HG03432 (cell line): Measurements from ENCODE around the gene NFE2L2.
"Not testable (repeated sequence)": the region's sequence is repeated elsewhere in the genome, so short reads cannot be mapped to it uniquely, and the experiment has no call there.

Source experiments
- ATAC-seq: cut with Tn5 transposase; IDR thresholded peaks from one replicate; pipeline ENCODE4 v1.9.1; 2021; ENCODE audit warnings: mild to moderate bottlenecking, moderate library complexity; ENCODE audit not compliant: unreplicated experiment

Gene NFE2L2

GRCh38 chr2:177264693-177265587 is at the start of gene NFE2L2:
Gene NFE2L2 (minus strand): TSS chr2:177264727. CDS start chr2:177264576, 151 bp downstream.
- peak; percentile 73 for ATAC-seq

GRCh38 chr2:177314194-177314593 is 49.7 kb upstream of the NFE2L2 start:
- ATAC-seq, result no peak

- ATAC-seq, result no peak
Measured at GRCh38 chr2:177313162-177313781, 48.7 kb upstream of the NFE2L2 start.

GRCh38 chr2:177312562-177312961 is 48.0 kb upstream of the NFE2L2 start:
- no peak for ATAC-seq

GRCh38 chr2:177309672-177310309 is 45.3 kb upstream of the NFE2L2 start:
- ATAC-seq, result not testable (repeated sequence)

GRCh38 chr2:177306550-177306949 is 42.0 kb upstream of the NFE2L2 start:
- no peak for ATAC-seq

- no peak for ATAC-seq
Measured at GRCh38 chr2:177303939-177304338, 39.4 kb upstream of the NFE2L2 start.

- no peak for ATAC-seq
Measured at GRCh38 chr2:177302552-177302951, 38.0 kb upstream of the NFE2L2 start.

GRCh38 chr2:177298191-177298590 is 33.7 kb upstream of the NFE2L2 start:
- no peak for ATAC-seq

- peak; percentile 74 for ATAC-seq
Measured at GRCh38 chr2:177296040-177296439, 31.5 kb upstream of the NFE2L2 start.

GRCh38 chr2:177295484-177295883 is 31.0 kb upstream of the NFE2L2 start:
- no peak for ATAC-seq

GRCh38 chr2:177291701-177292100 is 27.2 kb upstream of the NFE2L2 start:
- no peak for ATAC-seq

GRCh38 chr2:177289824-177290628 is 25.5 kb upstream of the NFE2L2 start:
- ATAC-seq, result peak; percentile 87

GRCh38 chr2:177287814-177288213 is 23.3 kb upstream of the NFE2L2 start:
- no peak for ATAC-seq

- ATAC-seq, result no peak
Measured at GRCh38 chr2:177285892-177286715, 21.6 kb upstream of the NFE2L2 start.

- no peak for ATAC-seq
Measured at GRCh38 chr2:177284531-177284930, 20.0 kb upstream of the NFE2L2 start.

- no peak for ATAC-seq
Measured at GRCh38 chr2:177283906-177284305, 19.4 kb upstream of the NFE2L2 start.

- ATAC-seq, result no peak
Measured at GRCh38 chr2:177282787-177283572, 18.5 kb upstream of the NFE2L2 start.

GRCh38 chr2:177282181-177282641 is 17.7 kb upstream of the NFE2L2 start:
- ATAC-seq, result peak; percentile 43
